ENCODE results near the gene SSMEM1.

- TF ChIP-seq POLR2A (IDR thresholded peaks at IDR 0.05; ENCODE audit: low read depth, low read length) (no peak), POLR2AphosphoS5 (IDR thresholded peaks at IDR 0.05; ENCODE audit: low read depth, low read length) (no peak), TAF1 (IDR thresholded peaks at IDR 0.05; ENCODE audit: low read depth, low read length) (no peak), POU2F2 (IDR thresholded peaks at IDR 0.05; ENCODE audit: low read depth, low read length) (no peak)
Observed at GRCh38 chr7:130197094-130197493, 10.6 kb upstream of the SSMEM1 start.
